Keratinocyte (primary cell): ENCODE measurements around the gene SPHK2. TPM values are rescaled to one million over a fixed set of nuclear protein-coding genes. Genes with fewer than 3 reads are reported as not detected.

ENCODE experiments used
- DNase-seq: peaks from one replicate; pipeline ENCODE4 v3.0.0-alpha.2; 2011; ENCODE audit warnings: low read depth, missing footprints, low spot score
- FAIRE-seq: peaks from 2 replicates; lab custom pipeline; 2011; peaks lifted over from hg19 to GRCh38; lab: Jason Lieb, UNC
- H2AFZ ChIP-seq: 2 replicates; pipeline ENCODE4 v1.6.0; 2012; ENCODE audit warnings: low read length, control low read depth, inconsistent platforms; ENCODE audit not compliant: control insufficient read depth
- H3K27ac ChIP-seq: 2 replicates; pipeline ENCODE4 v1.5.1; 2011; ENCODE audit warnings: low read length; ENCODE audit not compliant: control insufficient read depth, insufficient read depth
- H3K27me3 ChIP-seq: 3 replicates; pipeline ENCODE4 v1.6.0; 2011; ENCODE audit warnings: low read length; ENCODE audit not compliant: control insufficient read depth, insufficient read depth; ENCODE audit errors: extremely low read depth
- H3K36me3 ChIP-seq, 2 experiments: 2 replicates in 1 of 2; 3 replicates in 1 of 2; pipeline ENCODE4 v1.5.1; 2011; ENCODE audit warnings: low read length in 2 of 2, mild to moderate bottlenecking in 1 of 2; ENCODE audit not compliant: control insufficient read depth in 2 of 2, insufficient read depth in 2 of 2; ENCODE audit errors: extremely low read depth in 1 of 2
- H3K4me1 ChIP-seq: 3 replicates; pipeline ENCODE4 v1.5.1; 2011; ENCODE audit warnings: low read length; ENCODE audit not compliant: control insufficient read depth, insufficient read depth; ENCODE audit errors: extremely low read depth
- H3K4me2 ChIP-seq: 3 replicates; pipeline ENCODE4 v1.6.0; 2011; ENCODE audit warnings: low read depth, low read length; ENCODE audit not compliant: control insufficient read depth, insufficient read depth; ENCODE audit errors: extremely low read depth
- H3K4me3 ChIP-seq, 3 experiments: fragments of 200-600 bp in 1 of 3; sonication (generic) in 1 of 3; 2 replicates in 2 of 3; 3 replicates in 1 of 3; pipeline ENCODE4 v1.5.1; 2011 to 2016; ENCODE audit warnings: low read length in 3 of 3, mild to moderate bottlenecking in 3 of 3, control low read depth in 2 of 3, inconsistent platforms in 1 of 3, low read depth in 1 of 3, mixed read lengths in 1 of 3, mixed run types in 1 of 3, moderate library complexity in 1 of 3; ENCODE audit not compliant: control insufficient read depth in 2 of 3, insufficient read depth in 2 of 3; ENCODE audit errors: extremely low read depth in 1 of 3
- H3K79me2 ChIP-seq: 2 replicates; pipeline ENCODE4 v1.6.0; 2012; ENCODE audit warnings: low read length; ENCODE audit not compliant: control insufficient read depth, insufficient read depth
- H3K9ac ChIP-seq: 3 replicates; pipeline ENCODE4 v1.6.0; 2011; ENCODE audit warnings: low read length; ENCODE audit not compliant: control insufficient read depth, insufficient read depth; ENCODE audit errors: extremely low read depth
- H3K9me1 ChIP-seq: 3 replicates; pipeline ENCODE4 v1.6.0; 2011; ENCODE audit warnings: low read length; ENCODE audit not compliant: control insufficient read depth, insufficient read depth; ENCODE audit errors: extremely low read depth
- H3K9me3 ChIP-seq: 2 replicates; pipeline ENCODE4 v1.5.1; 2012; ENCODE audit warnings: low read depth, low read length; ENCODE audit not compliant: control insufficient read depth
- H4K20me1 ChIP-seq: 3 replicates; pipeline ENCODE4 v1.6.0; 2011; ENCODE audit warnings: low read length; ENCODE audit not compliant: control insufficient read depth, insufficient read depth; ENCODE audit errors: extremely low read depth
- EZH2 ChIP-seq: IDR thresholded peaks from one replicate; pipeline ENCODE4 v1.6.1; 2012; ENCODE audit warnings: inconsistent platforms, mild to moderate bottlenecking, low read length, moderate library complexity
- dilution Hi-C: fragments of 300-500 bp; cut with MboI; formaldehyde crosslinking; loops from one replicate; pipeline ENCODE4 v1.7.0; 2020; ENCODE audit warnings: low sequenced_read_pairs; ENCODE audit not compliant: extremely low pct_ligation_motif_present
- polyA plus RNA-seq, 5 experiments: library from polyadenylated mRNA; depleted of rRNA in 3 of 5; stranded (reverse) in 3 of 5; stranded (forward) in 1 of 5; unstranded in 1 of 5; fragments of >200 nt; gene quantifications; 1 replicate in 1 of 5; 2 replicates in 3 of 5; 3 replicates in 1 of 5; pipeline versions ENCODE4 v1.2.1 to v1.2.3, GENCODE V29; 2011 to 2012; ENCODE audit warnings: missing spikeins in 2 of 5, low read depth in 1 of 5, low replicate concordance in 1 of 5
- TF ChIP-seq, protein P1 (sequence below), 3 experiments: IDR thresholded peaks in 1 of 3; conservative IDR thresholded peaks in 1 of 3; optimal IDR thresholded peaks in 1 of 3; 2 replicates in 2 of 3; 3 replicates in 1 of 3; pipeline versions ENCODE3 to v1.5.1; 2011; ENCODE audit warnings: low read length in 3 of 3, mild to moderate bottlenecking in 3 of 3, moderate library complexity in 2 of 3, control low read depth in 1 of 3, inconsistent platforms in 1 of 3; ENCODE audit not compliant: insufficient read depth in 2 of 3; ENCODE audit errors: extremely low read depth in 1 of 3

Gene SPHK2
- polyA plus RNA-seq, 1 donor (not counting 4 experiments of a cell fraction or from before 2014, with no cell fraction given): 2.8 TPM

DNA sequence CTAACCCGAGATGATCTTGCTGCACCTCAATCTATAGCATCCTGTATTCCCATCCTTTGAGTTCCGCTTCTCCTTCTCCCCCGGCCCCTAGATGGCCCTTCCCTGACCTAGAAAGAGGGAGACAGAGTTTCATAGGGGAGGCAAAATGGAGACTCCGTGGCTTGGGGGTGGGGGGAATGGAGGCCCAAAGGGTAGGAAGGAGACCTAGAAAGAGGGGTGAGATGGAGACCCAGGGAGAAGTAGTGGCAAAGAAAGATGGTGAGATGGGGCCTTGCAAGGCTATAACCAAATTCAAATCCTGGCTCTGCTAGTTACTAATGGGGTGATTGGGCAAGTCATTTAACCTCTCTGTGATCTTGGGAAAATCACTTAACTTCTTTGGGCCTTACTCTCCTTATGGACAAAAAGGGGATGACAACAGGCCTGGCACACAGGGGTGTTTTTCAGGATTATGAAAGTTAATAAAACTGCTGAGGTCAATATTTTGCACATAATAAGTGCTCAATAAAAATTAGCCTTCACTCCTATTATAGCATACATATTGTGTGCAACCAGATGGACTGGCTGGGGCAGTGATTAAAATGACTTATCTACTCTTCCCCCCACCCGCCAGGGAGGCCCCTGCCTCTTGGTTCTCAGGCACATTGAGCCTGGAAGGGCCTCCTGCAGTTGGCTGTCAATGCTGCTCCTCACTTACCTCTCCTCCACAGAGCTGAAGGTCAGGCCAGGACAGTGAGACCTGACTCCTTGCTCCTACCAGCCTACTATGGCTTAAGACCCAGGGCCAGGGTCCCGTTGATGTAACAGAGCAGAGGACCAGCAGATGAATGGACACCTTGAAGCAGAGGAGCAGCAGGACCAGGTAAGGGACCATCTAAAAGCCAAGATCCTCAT is 633 bp downstream of the SPHK2 start:
- peak overlapping the region; percentile 83 to 91 (median 87) for H3K4me3 ChIP-seq
- peaks cover 46% of the 10 kb centered on the region for H3K4me1 ChIP-seq
- H3K4me2 ChIP-seq: peak overlapping the region; percentile 85
- H3K27ac ChIP-seq: peak overlapping the region; percentile 88
- no peaks in the 10 kb centered on the region for H3K27me3 ChIP-seq
- H4K20me1 ChIP-seq: peaks cover 32% of the 10 kb centered on the region
- peaks cover 20 to 38% of the 10 kb centered on the region in 2 experiments for H3K36me3 ChIP-seq
- H3K9ac ChIP-seq: peak overlapping the region; percentile 98
- peak overlapping the region; percentile 82 for H2AFZ ChIP-seq
- no peaks in the 10 kb centered on the region for H3K9me3 ChIP-seq
- FAIRE-seq (no peak), DNase-seq (no peak)
- peaks cover 5% of the 10 kb centered on the region for H3K9me1 ChIP-seq
- peaks cover 39% of the 10 kb centered on the region for H3K79me2 ChIP-seq
- dilution Hi-C loops: no loop called here
- TF ChIP-seq, protein P1, sequence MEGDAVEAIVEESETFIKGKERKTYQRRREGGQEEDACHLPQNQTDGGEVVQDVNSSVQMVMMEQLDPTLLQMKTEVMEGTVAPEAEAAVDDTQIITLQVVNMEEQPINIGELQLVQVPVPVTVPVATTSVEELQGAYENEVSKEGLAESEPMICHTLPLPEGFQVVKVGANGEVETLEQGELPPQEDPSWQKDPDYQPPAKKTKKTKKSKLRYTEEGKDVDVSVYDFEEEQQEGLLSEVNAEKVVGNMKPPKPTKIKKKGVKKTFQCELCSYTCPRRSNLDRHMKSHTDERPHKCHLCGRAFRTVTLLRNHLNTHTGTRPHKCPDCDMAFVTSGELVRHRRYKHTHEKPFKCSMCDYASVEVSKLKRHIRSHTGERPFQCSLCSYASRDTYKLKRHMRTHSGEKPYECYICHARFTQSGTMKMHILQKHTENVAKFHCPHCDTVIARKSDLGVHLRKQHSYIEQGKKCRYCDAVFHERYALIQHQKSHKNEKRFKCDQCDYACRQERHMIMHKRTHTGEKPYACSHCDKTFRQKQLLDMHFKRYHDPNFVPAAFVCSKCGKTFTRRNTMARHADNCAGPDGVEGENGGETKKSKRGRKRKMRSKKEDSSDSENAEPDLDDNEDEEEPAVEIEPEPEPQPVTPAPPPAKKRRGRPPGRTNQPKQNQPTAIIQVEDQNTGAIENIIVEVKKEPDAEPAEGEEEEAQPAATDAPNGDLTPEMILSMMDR (optimal IDR thresholded peaks at IDR 0.05 in 1 of 3, IDR thresholded peaks at IDR 0.05 in 1 of 3, conservative IDR thresholded peaks at IDR 0.05 in 1 of 3; ENCODE audit: extremely low read depth in 1 of 3, insufficient read depth in 2 of 3, low read length in 3 of 3): peak in 1 of 3 experiments; percentile 3
- TF ChIP-seq EZH2: no peak

DNA sequence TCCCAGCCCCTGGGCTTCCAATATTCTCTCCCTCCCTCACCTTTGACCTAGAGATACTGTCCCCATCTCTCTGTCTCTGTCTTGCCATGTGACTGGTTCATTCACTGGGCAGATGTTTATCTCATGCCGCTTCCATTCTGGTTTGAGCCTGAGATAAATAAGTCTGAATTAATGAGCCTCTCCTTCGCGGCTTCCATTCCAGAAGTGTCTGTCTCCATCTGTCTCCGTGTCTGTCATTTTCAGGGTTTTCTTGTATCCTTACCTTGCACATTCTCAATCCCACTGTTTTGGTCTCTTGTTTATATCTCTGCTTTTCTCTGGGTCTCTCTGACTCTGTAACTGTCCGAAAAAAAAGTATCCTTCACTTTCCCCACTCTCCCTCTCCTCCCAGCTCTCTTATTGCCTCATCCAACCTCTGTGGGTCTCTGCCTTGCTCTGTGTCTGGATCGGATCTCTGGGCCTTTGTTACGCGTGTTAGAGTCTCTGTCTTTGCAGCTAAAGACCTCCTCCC is 4.3 kb downstream of the SPHK2 start:
- dilution Hi-C loops: no loop called here
- Histone ChIP-seq H3K4me2 (peak overlapping the region; percentile 98), H3K27me3 (no peaks in the 10 kb centered on the region), H3K9me3 (no peaks in the 10 kb centered on the region), H3K4me3 (peak overlapping the region; percentile 7 to 73 (median 66)), H3K4me1 (peaks cover 23% of the 10 kb centered on the region), H3K79me2 (peaks cover 6% of the 10 kb centered on the region), H4K20me1 (no peaks in the 10 kb centered on the region), H3K27ac (peak overlapping the region; percentile 78), H3K9me1 (no peaks in the 10 kb centered on the region), H3K9ac (peak overlapping the region; percentile 78), H2AFZ (peak overlapping the region; percentile 93), H3K36me3 (peaks cover 1 to 4% of the 10 kb centered on the region in 2 experiments)
- TF ChIP-seq EZH2: no peak
- TF ChIP-seq, protein P1 (optimal IDR thresholded peaks at IDR 0.05 in 1 of 3, IDR thresholded peaks at IDR 0.05 in 1 of 3, conservative IDR thresholded peaks at IDR 0.05 in 1 of 3; ENCODE audit: extremely low read depth in 1 of 3, insufficient read depth in 2 of 3, low read length in 3 of 3): no peak
- FAIRE-seq (peak; percentile 17), DNase-seq (no peak)
